Liver (tissue), 9 donors: ENCODE data around the gene PDXK. TPM values are rescaled to one million over a fixed set of nuclear protein-coding genes. Genes with fewer than 3 reads are reported as not detected.

Experiments used
- DNase-seq: peaks from one replicate; pipeline ENCODE4 v3.0.0-alpha.2; 2017; ENCODE audit warnings: low spot score
- H3K27ac ChIP-seq, 2 donors: one replicate each; pipeline ENCODE4 v1.7.0; 2013; ENCODE audit warnings: inconsistent platforms in 2 of 2, low read length in 2 of 2, control low read depth in 1 of 2, low read depth in 1 of 2, mild to moderate bottlenecking in 1 of 2
- H3K27me3 ChIP-seq, 4 donors: one replicate each; pipeline versions ENCODE4 v1.6.1 to v1.7.0; 2013; ENCODE audit warnings: low read length in 3 of 4, inconsistent platforms in 1 of 4, mild to moderate bottlenecking in 1 of 4, moderate library complexity in 1 of 4; ENCODE audit not compliant: control insufficient read depth in 4 of 4, insufficient read depth in 4 of 4
- H3K36me3 ChIP-seq, 4 donors: one replicate each; pipeline versions ENCODE4 v1.6.1 to v1.7.0; 2013; ENCODE audit warnings: low read length in 3 of 4, mild to moderate bottlenecking in 3 of 4, low read depth in 1 of 4, moderate library complexity in 1 of 4; ENCODE audit not compliant: control insufficient read depth in 4 of 4, insufficient read depth in 3 of 4
- H3K4me1 ChIP-seq, 4 donors: one replicate each; pipeline versions ENCODE4 v1.6.1 to v1.7.0; 2013; ENCODE audit warnings: low read length in 3 of 4, mild to moderate bottlenecking in 3 of 4, moderate library complexity in 1 of 4; ENCODE audit not compliant: control insufficient read depth in 4 of 4, insufficient read depth in 4 of 4
- H3K4me3 ChIP-seq, 3 donors: one replicate each; pipeline versions ENCODE4 v1.6.1 to v1.7.0; 2013; ENCODE audit warnings: low read length in 3 of 3, control low read depth in 1 of 3, low read depth in 1 of 3, mild to moderate bottlenecking in 1 of 3
- H3K9ac ChIP-seq, 2 donors: one replicate each; pipeline ENCODE4 v1.7.0; 2013; ENCODE audit warnings: low read length in 2 of 2, mild to moderate bottlenecking in 2 of 2, moderate library complexity in 2 of 2, control low read depth in 1 of 2, low read depth in 1 of 2
- H3K9me3 ChIP-seq, 4 donors: one replicate each; pipeline versions ENCODE4 v1.6.1 to v1.7.0; 2013; ENCODE audit warnings: low read length in 3 of 4; ENCODE audit not compliant: control insufficient read depth in 4 of 4
- ATF3 ChIP-seq: IDR thresholded peaks from 2 replicates; pipeline ENCODE4 v1.6.1; 2016; ENCODE audit warnings: antibody characterized with exemption
- EGR1 ChIP-seq, 2 donors: IDR thresholded peaks; 2 replicates each; pipeline ENCODE4 v1.6.1; 2016 to 2018; ENCODE audit warnings: antibody characterized with exemption in 2 of 2, low read depth in 2 of 2
- FOXA1 ChIP-seq: IDR thresholded peaks from 2 replicates; pipeline ENCODE4 v1.6.1; 2016; ENCODE audit warnings: antibody characterized with exemption
- FOXA2 ChIP-seq: IDR thresholded peaks from 2 replicates; pipeline ENCODE4 v1.6.1; 2016; ENCODE audit warnings: antibody characterized with exemption
- GABPA ChIP-seq, 2 donors: IDR thresholded peaks in 1 of 2; conservative IDR thresholded peaks in 1 of 2; 2 replicates each; pipeline ENCODE4 v1.6.1; 2016; ENCODE audit warnings: antibody characterized with exemption in 2 of 2, mild to moderate bottlenecking in 1 of 2, moderate library complexity in 1 of 2
- HNF4A ChIP-seq, 2 donors: conservative IDR thresholded peaks; 2 replicates each; pipeline ENCODE4 v1.6.1; 2016; ENCODE audit warnings: antibody characterized with exemption in 2 of 2, mild to moderate bottlenecking in 2 of 2
- HNF4G ChIP-seq: IDR thresholded peaks from 2 replicates; pipeline ENCODE4 v1.6.1; 2016; ENCODE audit warnings: antibody characterized with exemption
- JUND ChIP-seq, 2 donors: IDR thresholded peaks; 2 replicates each; pipeline ENCODE4 v1.6.1; 2016; ENCODE audit warnings: antibody characterized with exemption in 2 of 2
- NR2F2 ChIP-seq: IDR thresholded peaks from 2 replicates; pipeline ENCODE4 v1.6.1; 2016; ENCODE audit warnings: antibody characterized with exemption
- REST ChIP-seq: IDR thresholded peaks from 2 replicates; pipeline ENCODE4 v1.6.1; 2016; ENCODE audit warnings: antibody characterized with exemption, mild to moderate bottlenecking
- SP1 ChIP-seq: IDR thresholded peaks from 2 replicates; pipeline ENCODE4 v1.6.1; 2018; ENCODE audit warnings: antibody characterized with exemption, mild to moderate bottlenecking
- TAF1 ChIP-seq: conservative IDR thresholded peaks from 2 replicates; pipeline ENCODE4 v1.6.1; 2016; ENCODE audit warnings: antibody characterized with exemption, mild to moderate bottlenecking
- YY1 ChIP-seq: IDR thresholded peaks from 2 replicates; pipeline ENCODE4 v1.6.1; 2016; ENCODE audit warnings: antibody characterized with exemption, mild to moderate bottlenecking
- WGBS: extraction: QIAGEN DNeasy Blood & Tissue Kit; methylation state at CpG from one replicate; pipeline ENCODE4 v1.1.7; 2013; 5-methylcytosine and 5-hydroxymethylcytosine counted together
- polyA plus RNA-seq, 2 donors: library from polyadenylated mRNA; stranded (reverse) in 1 of 2; unstranded in 1 of 2; fragments of 200-250 nt in 1 of 2; fragments of >200 nt in 1 of 2; fragmentation: Nextera tagmentation in 1 of 2; extraction: Ambion mirVana in 1 of 2; gene quantifications; one replicate each; pipeline versions ENCODE4 v1.2.1 to v1.2.3, GENCODE V29; 2013 to 2015
- total RNA-seq, 2 donors: library from RNA; depleted of rRNA; stranded (reverse); fragments of >200 nt; gene quantifications; one replicate each; pipeline ENCODE4 v1.2.3, GENCODE V29; 2014
- TF ChIP-seq, protein P1 (sequence below): fragments of 150-350 bp; IDR thresholded peaks from 2 replicates; pipeline ENCODE4 v1.5.1; 2017; ENCODE audit warnings: improper control_type of control experiment, low read depth, low read length; ENCODE audit not compliant: missing input control
- TF ChIP-seq, protein P2 (sequence below): IDR thresholded peaks from 2 replicates; pipeline ENCODE4 v1.6.1; 2016; ENCODE audit warnings: antibody characterized with exemption
- TF ChIP-seq, protein P3 (sequence below): IDR thresholded peaks from 2 replicates; pipeline ENCODE4 v1.6.1; 2016; ENCODE audit warnings: antibody characterized with exemption
- donor health status: healthy.
- donor health status: healthy.
- donor health status: healthy.
- donor health status: healthy.
- donor health status: healthy.

The PDXK gene
- total and polyA plus RNA-seq, 4 donors: 20.5 to 104 (median 34.9) TPM

GRCh38 chr21:43721206-43721605 is 2.3 kb downstream of the PDXK start:
- Histone ChIP-seq H3K9ac (no peak overlapping the region), H3K4me3 (no peak overlapping the region), H3K36me3 (peaks cover 0 to 4% (median 0%) of the 10 kb centered on the region in 4 donors), H3K27me3 (no peaks in the 10 kb centered on the region), H3K4me1 (peaks cover 15 to 35% (median 24%) of the 10 kb centered on the region in 4 donors), H3K9me3 (no peaks in the 10 kb centered on the region), H3K27ac (no peak overlapping the region)
- TF ChIP-seq SP1: no peak
- TF ChIP-seq, protein P1, sequence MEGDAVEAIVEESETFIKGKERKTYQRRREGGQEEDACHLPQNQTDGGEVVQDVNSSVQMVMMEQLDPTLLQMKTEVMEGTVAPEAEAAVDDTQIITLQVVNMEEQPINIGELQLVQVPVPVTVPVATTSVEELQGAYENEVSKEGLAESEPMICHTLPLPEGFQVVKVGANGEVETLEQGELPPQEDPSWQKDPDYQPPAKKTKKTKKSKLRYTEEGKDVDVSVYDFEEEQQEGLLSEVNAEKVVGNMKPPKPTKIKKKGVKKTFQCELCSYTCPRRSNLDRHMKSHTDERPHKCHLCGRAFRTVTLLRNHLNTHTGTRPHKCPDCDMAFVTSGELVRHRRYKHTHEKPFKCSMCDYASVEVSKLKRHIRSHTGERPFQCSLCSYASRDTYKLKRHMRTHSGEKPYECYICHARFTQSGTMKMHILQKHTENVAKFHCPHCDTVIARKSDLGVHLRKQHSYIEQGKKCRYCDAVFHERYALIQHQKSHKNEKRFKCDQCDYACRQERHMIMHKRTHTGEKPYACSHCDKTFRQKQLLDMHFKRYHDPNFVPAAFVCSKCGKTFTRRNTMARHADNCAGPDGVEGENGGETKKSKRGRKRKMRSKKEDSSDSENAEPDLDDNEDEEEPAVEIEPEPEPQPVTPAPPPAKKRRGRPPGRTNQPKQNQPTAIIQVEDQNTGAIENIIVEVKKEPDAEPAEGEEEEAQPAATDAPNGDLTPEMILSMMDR: no peak
- TF ChIP-seq FOXA2: no peak
- no peak for TF ChIP-seq YY1
- TF ChIP-seq EGR1 (IDR thresholded peaks at IDR 0.05; ENCODE audit: low read depth in 2 of 2): no peak
- no peak for DNase-seq
- 96% methylated on average over 4 of the region's 4 CpGs for WGBS

GRCh38 chr21:43721939-43722338 is 3.0 kb downstream of the PDXK start:
- Histone ChIP-seq H3K4me1 (peaks cover 20 to 43% (median 31%) of the 10 kb centered on the region in 4 donors), H3K9ac (no peak overlapping the region), H3K27me3 (no peaks in the 10 kb centered on the region), H3K36me3 (peaks cover 0 to 4% (median 0%) of the 10 kb centered on the region in 4 donors), H3K9me3 (no peaks in the 10 kb centered on the region), H3K27ac (no peak overlapping the region), H3K4me3 (no peak overlapping the region)
- DNase-seq: no peak
- TF ChIP-seq FOXA2: no peak
- TF ChIP-seq FOXA1: no peak
- TF ChIP-seq NR2F2: no peak
- no peak for TF ChIP-seq REST
- no peak for TF ChIP-seq YY1
- TF ChIP-seq HNF4G: no peak
- TF ChIP-seq GABPA (IDR thresholded peaks at IDR 0.05 in 1 of 2, conservative IDR thresholded peaks at IDR 0.05 in 1 of 2): no peak
- no peak for TF ChIP-seq TAF1
- no peak for TF ChIP-seq HNF4A (conservative IDR thresholded peaks at IDR 0.05)
- TF ChIP-seq, protein P2, sequence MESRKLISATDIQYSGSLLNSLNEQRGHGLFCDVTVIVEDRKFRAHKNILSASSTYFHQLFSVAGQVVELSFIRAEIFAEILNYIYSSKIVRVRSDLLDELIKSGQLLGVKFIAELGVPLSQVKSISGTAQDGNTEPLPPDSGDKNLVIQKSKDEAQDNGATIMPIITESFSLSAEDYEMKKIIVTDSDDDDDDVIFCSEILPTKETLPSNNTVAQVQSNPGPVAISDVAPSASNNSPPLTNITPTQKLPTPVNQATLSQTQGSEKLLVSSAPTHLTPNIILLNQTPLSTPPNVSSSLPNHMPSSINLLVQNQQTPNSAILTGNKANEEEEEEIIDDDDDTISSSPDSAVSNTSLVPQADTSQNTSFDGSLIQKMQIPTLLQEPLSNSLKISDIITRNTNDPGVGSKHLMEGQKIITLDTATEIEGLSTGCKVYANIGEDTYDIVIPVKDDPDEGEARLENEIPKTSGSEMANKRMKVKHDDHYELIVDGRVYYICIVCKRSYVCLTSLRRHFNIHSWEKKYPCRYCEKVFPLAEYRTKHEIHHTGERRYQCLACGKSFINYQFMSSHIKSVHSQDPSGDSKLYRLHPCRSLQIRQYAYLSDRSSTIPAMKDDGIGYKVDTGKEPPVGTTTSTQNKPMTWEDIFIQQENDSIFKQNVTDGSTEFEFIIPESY: no peak
- no peak for TF ChIP-seq JUND (IDR thresholded peaks at IDR 0.05)
- no peak for TF ChIP-seq EGR1 (IDR thresholded peaks at IDR 0.05; ENCODE audit: low read depth in 2 of 2)
- no peak for TF ChIP-seq ATF3
- TF ChIP-seq, protein P3, sequence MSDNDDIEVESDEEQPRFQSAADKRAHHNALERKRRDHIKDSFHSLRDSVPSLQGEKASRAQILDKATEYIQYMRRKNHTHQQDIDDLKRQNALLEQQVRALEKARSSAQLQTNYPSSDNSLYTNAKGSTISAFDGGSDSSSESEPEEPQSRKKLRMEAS: no peak
- TF ChIP-seq, protein P1: no peak
- no peak for TF ChIP-seq SP1
- whole genome bisulfite sequencing: 86% methylated on average over 3 of the region's 3 CpGs
